NCI-H524 (cell line): ENCODE measurements around the gene VTA1.
"Not testable (repeated sequence)": the region's sequence is repeated elsewhere in the genome, so short reads cannot be mapped to it uniquely, and the experiment has no call there.

Experiments used
- DNase-seq, 2 experiments: peaks; one replicate each; lab custom pipeline; 2025; lab: John Stamatoyannopoulos, UW

VTA1 gene

GRCh38 chr6:142171351-142171750 is 24.3 kb downstream of the VTA1 start:
- no peak for DNase-seq

GRCh38 chr6:142172758-142173157 is 25.7 kb downstream of the VTA1 start:
- DNase-seq: no peak

GRCh38 chr6:142173980-142174379 is 26.9 kb downstream of the VTA1 start:
- DNase-seq: no peak

- no peak for DNase-seq
Observed at GRCh38 chr6:142174703-142175102, 27.6 kb downstream of the VTA1 start.

- DNase-seq: no peak
Observed at GRCh38 chr6:142178129-142178528, 31.1 kb downstream of the VTA1 start.

- DNase-seq: no peak
Observed at GRCh38 chr6:142182004-142182403, 34.9 kb downstream of the VTA1 start.

GRCh38 chr6:142183351-142183750 is 36.3 kb downstream of the VTA1 start:
- DNase-seq: no peak

GRCh38 chr6:142184307-142184706 is 37.2 kb downstream of the VTA1 start:
- DNase-seq: no peak

- no peak for DNase-seq
Observed at GRCh38 chr6:142185641-142186040, 38.6 kb downstream of the VTA1 start.

GRCh38 chr6:142187209-142187608 is 40.1 kb downstream of the VTA1 start:
- no peak for DNase-seq

GRCh38 chr6:142188341-142188740 is 41.3 kb downstream of the VTA1 start:
- DNase-seq: not testable (repeated sequence)

GRCh38 chr6:142189057-142189456 is 42.0 kb downstream of the VTA1 start:
- DNase-seq: no peak

- no peak for DNase-seq
Observed at GRCh38 chr6:142192343-142192742, 45.3 kb downstream of the VTA1 start.

GRCh38 chr6:142193621-142194020 is 46.6 kb downstream of the VTA1 start:
- DNase-seq: no peak

- no peak for DNase-seq
Observed at GRCh38 chr6:142195862-142196541, 48.9 kb downstream of the VTA1 start.

GRCh38 chr6:142200846-142201628 is 54.0 kb downstream of the VTA1 start:
- DNase-seq: no peak

- peak; percentile 33 to 58 for DNase-seq
Observed at GRCh38 chr6:142207265-142207877, 60.3 kb downstream of the VTA1 start.

GRCh38 chr6:142210606-142211005 is 63.5 kb downstream of the VTA1 start:
- DNase-seq: no peak

GRCh38 chr6:142213402-142213801 is 66.3 kb downstream of the VTA1 start:
- no peak for DNase-seq

- no peak for DNase-seq
Observed at GRCh38 chr6:142218446-142218845, 71.4 kb downstream of the VTA1 start.

- DNase-seq: no peak
Observed at GRCh38 chr6:142222022-142222421, 75.0 kb downstream of the VTA1 start.

- DNase-seq: no peak
Observed at GRCh38 chr6:142223938-142224337, 76.9 kb downstream of the VTA1 start.

GRCh38 chr6:142225115-142225514 is 78.1 kb downstream of the VTA1 start:
- no peak for DNase-seq
